ENCODE results near the gene DMKN.

GRCh38 chr19:35468637-35469036 lies 44.8 kb downstream of the DMKN start:
- no peak for TF ChIP-seq YY1 (IDR thresholded peaks at IDR 0.05; ENCODE audit: insufficient read depth, insufficient read length)
- no peak for TF ChIP-seq ZNF274 (IDR thresholded peaks at IDR 0.05; ENCODE audit: low read depth, low read length)
- TF ChIP-seq SUZ12 (IDR thresholded peaks at IDR 0.05; ENCODE audit: extremely low read depth, insufficient read depth, insufficient read length): no peak
